ENCODE data around the gene MRPL34. TPM values are rescaled to one million over a fixed set of nuclear protein-coding genes. Genes with fewer than 3 reads are reported as not detected.

MRPL34 gene
- total RNA-seq, 1 donor from 2014 or later = 136 TPM

Other genes starting within 250 kb of the MRPL34 start
- 2.6 TPM for gene HAUS8, start 230.4 kb upstream of the MRPL34 start, total RNA-seq
- 35.6 TPM for gene MYO9B, start 230.1 kb upstream of the MRPL34 start, total RNA-seq
- 29.1 TPM for gene USE1, start 90.5 kb upstream of the MRPL34 start, total RNA-seq
- 18.8 TPM for gene OCEL1, start 79.6 kb upstream of the MRPL34 start, total RNA-seq
- gene NR2F6, start 60.0 kb upstream of the MRPL34 start, total RNA-seq = 50.5 TPM
- gene USHBP1, start 41.1 kb upstream of the MRPL34 start, total RNA-seq = 4.7 TPM
- gene BABAM1, start 38.4 kb upstream of the MRPL34 start, total RNA-seq = 70.5 TPM
- gene ANKLE1, start 24.0 kb upstream of the MRPL34 start, total RNA-seq = 0.30 TPM
- 8.6 TPM for gene ABHD8, start 2.4 kb upstream of the MRPL34 start, total RNA-seq
- 38.8 TPM for gene DDA1, start 3.7 kb downstream of the MRPL34 start, total RNA-seq
- 7.3 TPM for gene ANO8, start 29.0 kb downstream of the MRPL34 start, total RNA-seq
- gene GTPBP3, start 31.7 kb downstream of the MRPL34 start, total RNA-seq = 9.8 TPM
- gene PLVAP, start 71.5 kb downstream of the MRPL34 start, total RNA-seq = 32.8 TPM
- 0.40 TPM for gene CCDC194, start 88.3 kb downstream of the MRPL34 start, total RNA-seq
- gene BST2, start 99.8 kb downstream of the MRPL34 start, total RNA-seq = 29.8 TPM
- gene MVB12A, start 114.2 kb downstream of the MRPL34 start, total RNA-seq = 14.3 TPM
- not detected for gene TMEM221, start 142.8 kb downstream of the MRPL34 start, total RNA-seq
- 0.59 TPM for gene NXNL1, start 155.1 kb downstream of the MRPL34 start, total RNA-seq
- gene SLC27A1, start 164.7 kb downstream of the MRPL34 start, total RNA-seq = 35.9 TPM
- gene PGLS, start 205.8 kb downstream of the MRPL34 start, total RNA-seq = 24.8 TPM
- 41.1 TPM for gene COLGALT1, start 249.8 kb downstream of the MRPL34 start, total RNA-seq

Measured in cardiac septum (tissue), 1 donor.